HEK293 (cell line): ENCODE data around the gene ZNF618.

Source experiments
- CTCF ChIA-PET: fragments of 350-600 bp; formaldehyde crosslinking; extraction: SDS; loops from one replicate; lab custom pipeline; 2021; ENCODE audit warnings: antibody characterized with exemption; lab: Yijun Ruan, JAX
- POLR2A ChIA-PET: fragments of 300-600 bp; formaldehyde crosslinking; extraction: SDS; loops from one replicate; lab custom pipeline; 2020; ENCODE audit warnings: antibody characterized with exemption, inconsistent platforms; lab: Yijun Ruan, JAX
- H3K27ac ChIP-seq: fragments of 200-500 bp; sonication (Bioruptor generic); 2 replicates; pipeline ENCODE4 v1.5.1; 2014; ENCODE audit warnings: low read depth, low read length, control low read depth, inconsistent platforms; ENCODE audit errors: extremely low read depth
- H3K36me3 ChIP-seq, 2 experiments: fragments of 200-500 bp in 1 of 2; sonication (Bioruptor generic) in 1 of 2; 1 replicate in 1 of 2; 2 replicates in 1 of 2; pipeline ENCODE4 v1.5.1; 2014 to 2017; ENCODE audit warnings: inconsistent platforms in 2 of 2, low read length in 2 of 2; ENCODE audit not compliant: control insufficient read depth in 2 of 2, insufficient read depth in 1 of 2
- H3K4me1 ChIP-seq: fragments of 200-500 bp; sonication (Bioruptor generic); 2 replicates; pipeline ENCODE4 v1.5.1; 2014; ENCODE audit warnings: mild to moderate bottlenecking, low read length, inconsistent platforms; ENCODE audit not compliant: control insufficient read depth, insufficient read depth
- H3K4me3 ChIP-seq: 2 replicates; pipeline ENCODE4 v1.5.1; 2011; ENCODE audit warnings: low read depth, mild to moderate bottlenecking, control low read depth, low read length, moderate library complexity
- H3K9me3 ChIP-seq: fragments of 200-500 bp; sonication (Bioruptor generic); 2 replicates; pipeline ENCODE4 v1.5.1; 2014; ENCODE audit warnings: low read depth, low read length, inconsistent platforms; ENCODE audit not compliant: control insufficient read depth, insufficient read depth
- GFI1B ChIP-seq: fragments of 450-650 bp; formaldehyde crosslinking; IDR thresholded peaks from 2 replicates; pipeline ENCODE4 v1.5.1; 2016; ENCODE audit warnings: missing biosample characterization, missing genetic modification characterization
- PRDM10 ChIP-seq: fragments of 450-650 bp; formaldehyde crosslinking; IDR thresholded peaks from 2 replicates; pipeline ENCODE4 v1.5.1; 2016; ENCODE audit warnings: missing biosample characterization, missing genetic modification characterization
- REPIN1 ChIP-seq: fragments of 450-650 bp; formaldehyde crosslinking; IDR thresholded peaks from 2 replicates; pipeline ENCODE4 v1.5.1; 2017; ENCODE audit warnings: missing biosample characterization, missing genetic modification characterization, low read depth
- SCRT1 ChIP-seq: fragments of 450-650 bp; formaldehyde crosslinking; IDR thresholded peaks from 2 replicates; pipeline ENCODE4 v1.5.1; 2016; ENCODE audit warnings: missing biosample characterization, missing genetic modification characterization, borderline replicate concordance
- YY1 ChIP-seq: fragments of 450-650 bp; formaldehyde crosslinking; IDR thresholded peaks from 2 replicates; pipeline ENCODE4 v1.5.1; 2018; ENCODE audit warnings: missing biosample characterization, missing genetic modification characterization
- ZBTB8A ChIP-seq: fragments of 450-650 bp; formaldehyde crosslinking; IDR thresholded peaks from 2 replicates; pipeline ENCODE4 v1.5.1; 2016; ENCODE audit warnings: missing biosample characterization, missing genetic modification characterization
- ZNF518A ChIP-seq: fragments of 450-650 bp; formaldehyde crosslinking; conservative IDR thresholded peaks from 2 replicates; pipeline ENCODE4 v1.5.1; 2016; ENCODE audit warnings: low read depth, missing biosample characterization, missing genetic modification characterization
- ZNF530 ChIP-seq: fragments of 450-650 bp; formaldehyde crosslinking; IDR thresholded peaks from 2 replicates; pipeline ENCODE4 v1.5.1; 2016; ENCODE audit warnings: low read depth, missing biosample characterization, missing genetic modification characterization
- ZNF560 ChIP-seq: fragments of 450-650 bp; formaldehyde crosslinking; IDR thresholded peaks from 2 replicates; pipeline ENCODE4 v1.5.1; 2017; ENCODE audit warnings: missing biosample characterization, missing genetic modification characterization, borderline replicate concordance
- ZNF776 ChIP-seq: fragments of 450-650 bp; formaldehyde crosslinking; IDR thresholded peaks from 2 replicates; pipeline ENCODE4 v1.5.0; 2017; ENCODE audit warnings: missing biosample characterization, missing genetic modification characterization, borderline replicate concordance
- ZNF837 ChIP-seq: fragments of 450-650 bp; formaldehyde crosslinking; IDR thresholded peaks from 2 replicates; pipeline ENCODE4 v1.5.1; 2016; ENCODE audit warnings: missing biosample characterization, missing genetic modification characterization
- ZNF843 ChIP-seq: fragments of 450-650 bp; formaldehyde crosslinking; IDR thresholded peaks from 2 replicates; pipeline ENCODE4 v1.5.1; 2016; ENCODE audit warnings: missing biosample characterization, missing genetic modification characterization
- TF ChIP-seq, protein P1 (sequence below): fragments of 450-650 bp; formaldehyde crosslinking; IDR thresholded peaks from 2 replicates; pipeline ENCODE4 v1.5.1; 2016; ENCODE audit warnings: missing biosample characterization, missing genetic modification characterization, borderline replicate concordance
- TF ChIP-seq, protein P2 (sequence below): fragments of 450-650 bp; formaldehyde crosslinking; IDR thresholded peaks from 2 replicates; pipeline ENCODE4 v1.5.1; 2016; ENCODE audit warnings: missing biosample characterization, missing genetic modification characterization

ZNF618 gene

DNA sequence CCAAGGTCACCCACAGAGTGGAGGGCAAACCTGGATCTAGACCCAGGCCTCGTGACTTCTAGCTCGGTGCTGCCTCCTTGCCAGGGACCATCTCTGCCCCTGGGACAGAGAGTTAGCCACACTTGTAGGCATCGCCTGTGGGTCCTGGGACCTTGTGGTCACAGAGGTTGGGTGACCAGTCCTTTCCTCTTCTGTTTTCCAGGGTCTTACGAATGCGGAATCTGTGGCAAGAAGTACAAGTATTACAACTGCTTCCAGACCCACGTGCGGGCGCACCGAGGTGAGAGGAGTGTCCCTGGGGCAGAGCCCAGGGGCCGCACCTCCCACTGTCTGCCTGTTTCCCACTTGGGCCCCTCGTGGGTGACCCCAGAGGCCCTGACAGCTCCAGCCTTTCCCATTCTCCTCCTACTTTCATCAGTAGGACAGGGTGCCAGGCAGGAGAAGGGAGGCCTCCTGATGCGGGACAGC, 125.7 kb downstream of the ZNF618 start:
- Histone ChIP-seq H3K27ac (no peak overlapping the region), H3K4me3 (no peak overlapping the region), H3K36me3 (peaks cover 0 to 33% of the 10 kb centered on the region in 2 experiments; a peak in 1 of 3 replicates), H3K4me1 (no peaks in the 10 kb centered on the region), H3K9me3 (no peaks in the 10 kb centered on the region)
- ChIA-PET POLR2A (no interaction called here), CTCF (no interaction called here)
- TF ChIP-seq YY1 (tag by site-specific recombination) (no peak), ZNF560 (tag by site-specific recombination) (no peak)

GRCh38 chr9:114002271-114002985, 126.3 kb downstream of the ZNF618 start:
- H3K9me3 ChIP-seq = no peaks in the 10 kb centered on the region
- H3K36me3 ChIP-seq = peaks cover 0 to 33% of the 10 kb centered on the region in 2 experiments; a peak in 1 of 3 replicates
- POLR2A ChIA-PET = no interaction called here
- TF ChIP-seq REPIN1 (tag by site-specific recombination) (no peak), ZNF518A (tag by site-specific recombination) (no peak), GFI1B (tag by site-specific recombination) (no peak), ZNF530 (tag by site-specific recombination) (no peak), ZNF837 (tag by site-specific recombination) (no peak), PRDM10 (tag by site-specific recombination) (no peak), ZBTB8A (tag by site-specific recombination) (no peak), ZNF776 (tag by site-specific recombination) (no peak), ZNF843 (no peak), SCRT1 (tag by site-specific recombination) (no peak)
- TF ChIP-seq, protein P1, sequence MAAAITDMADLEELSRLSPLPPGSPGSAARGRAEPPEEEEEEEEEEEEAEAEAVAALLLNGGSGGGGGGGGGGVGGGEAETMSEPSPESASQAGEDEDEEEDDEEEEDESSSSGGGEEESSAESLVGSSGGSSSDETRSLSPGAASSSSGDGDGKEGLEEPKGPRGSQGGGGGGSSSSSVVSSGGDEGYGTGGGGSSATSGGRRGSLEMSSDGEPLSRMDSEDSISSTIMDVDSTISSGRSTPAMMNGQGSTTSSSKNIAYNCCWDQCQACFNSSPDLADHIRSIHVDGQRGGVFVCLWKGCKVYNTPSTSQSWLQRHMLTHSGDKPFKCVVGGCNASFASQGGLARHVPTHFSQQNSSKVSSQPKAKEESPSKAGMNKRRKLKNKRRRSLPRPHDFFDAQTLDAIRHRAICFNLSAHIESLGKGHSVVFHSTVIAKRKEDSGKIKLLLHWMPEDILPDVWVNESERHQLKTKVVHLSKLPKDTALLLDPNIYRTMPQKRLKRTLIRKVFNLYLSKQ (tag by site-specific recombination) = no peak
- TF ChIP-seq, protein P2, sequence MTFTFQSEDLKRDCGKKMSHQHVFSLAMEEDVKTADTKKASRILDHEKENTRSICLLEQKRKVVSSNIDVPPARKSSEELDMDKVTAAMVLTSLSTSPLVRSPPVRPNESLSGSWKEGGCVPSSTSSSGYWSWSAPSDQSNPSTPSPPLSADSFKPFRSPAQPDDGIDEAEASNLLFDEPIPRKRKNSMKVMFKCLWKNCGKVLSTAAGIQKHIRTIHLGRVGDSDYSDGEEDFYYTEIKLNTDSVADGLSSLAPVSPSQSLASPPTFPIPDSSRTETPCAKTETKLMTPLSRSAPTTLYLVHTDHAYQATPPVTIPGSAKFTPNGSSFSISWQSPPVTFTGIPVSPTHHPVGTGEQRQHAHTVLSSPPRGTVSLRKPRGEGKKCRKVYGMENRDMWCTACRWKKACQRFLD (tag by site-specific recombination) = no peak
- CTCF ChIA-PET = interaction anchor here (0.7 kb wide), 1 partner anchor 20 kb away, joined by 3 read pairs; no protein-coding TSS in a partner anchor
- H3K4me3 ChIP-seq = no peak overlapping the region
- H3K4me1 ChIP-seq = no peaks in the 10 kb centered on the region
- no peak overlapping the region for H3K27ac ChIP-seq
